NCI-H1092 treated with DMSO at 0.1 percent for 48 hours (cell line): ENCODE data around the gene DMD.
"Not testable (repeated sequence)": the region's sequence is repeated elsewhere in the genome, so short reads cannot be mapped to it uniquely, and the experiment has no call there.

Experiments used
- DNase-seq: peaks from one replicate; lab custom pipeline; 2025; lab: John Stamatoyannopoulos, UW

Gene DMD

DNA sequence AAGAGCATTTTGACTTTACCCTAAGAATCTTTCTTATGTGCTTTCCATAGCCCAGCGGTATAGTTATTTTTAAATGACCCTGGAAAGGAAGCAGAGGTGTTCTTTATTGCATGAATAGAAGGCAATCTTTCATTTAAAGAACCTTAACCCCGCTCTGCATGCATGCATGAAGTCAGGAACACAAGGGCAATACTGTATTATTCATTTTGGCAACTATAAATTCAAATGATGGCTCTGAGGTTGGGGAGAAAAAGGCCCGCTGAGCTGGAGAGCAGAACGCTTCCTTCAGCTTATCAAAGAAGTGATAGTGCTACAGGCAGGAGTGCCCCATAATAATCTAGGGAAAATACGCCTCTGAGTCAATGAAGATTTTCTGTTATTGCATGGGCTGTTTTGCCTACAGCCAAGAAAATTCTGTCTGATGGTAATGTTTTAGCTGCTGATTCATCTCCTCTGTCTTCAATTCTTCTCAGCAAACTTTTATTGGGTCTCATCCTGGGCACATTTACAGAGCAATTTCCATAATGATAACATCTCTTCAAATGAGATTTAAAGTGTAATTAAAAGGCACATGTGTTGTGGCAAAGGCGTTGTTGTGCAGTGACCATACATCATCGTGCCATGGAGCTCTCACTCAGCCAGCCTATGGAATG lies 1687.3 kb downstream of the DMD start:
- DNase-seq = no peak

DNA sequence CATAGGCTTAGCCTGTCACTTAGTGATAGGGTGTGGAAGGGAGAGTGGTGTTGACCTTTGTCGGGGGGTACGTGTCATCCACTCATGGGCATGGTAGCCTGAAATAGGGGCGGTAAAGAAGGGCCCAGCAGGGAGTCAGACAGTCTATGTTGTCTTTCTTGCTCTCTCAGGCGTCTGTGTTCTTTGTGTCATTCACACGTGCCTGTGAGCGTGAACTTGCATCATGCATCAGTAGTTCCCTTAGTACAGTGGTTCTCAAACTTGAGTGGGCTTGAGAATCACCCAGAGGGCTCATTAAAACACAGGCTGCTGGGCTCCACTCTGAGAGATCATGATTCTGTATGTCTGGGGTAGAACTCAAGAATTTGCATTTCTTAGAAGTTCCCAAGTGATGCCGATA lies 1688.6 kb downstream of the DMD start:
- no peak for DNase-seq

DNA sequence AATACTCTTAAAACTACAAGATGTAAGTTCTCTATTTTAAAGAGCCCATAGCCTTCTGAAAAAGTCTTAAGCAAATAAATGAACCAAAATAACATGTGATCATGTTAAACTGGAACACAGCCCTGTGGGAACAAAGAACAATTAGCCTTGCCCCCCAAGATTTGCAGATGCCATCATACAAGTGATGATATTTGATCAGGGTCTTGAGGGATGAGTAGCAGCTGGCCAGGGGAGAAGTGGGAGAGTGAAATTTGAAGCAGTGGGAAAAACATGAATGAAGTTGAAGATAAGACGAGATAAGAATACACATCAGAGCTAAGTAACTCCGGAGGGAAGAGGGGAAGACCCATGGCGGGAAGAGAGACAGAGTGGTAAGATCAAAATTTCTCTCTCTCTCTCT lies 1689.4 kb downstream of the DMD start:
- no peak for DNase-seq

DNA sequence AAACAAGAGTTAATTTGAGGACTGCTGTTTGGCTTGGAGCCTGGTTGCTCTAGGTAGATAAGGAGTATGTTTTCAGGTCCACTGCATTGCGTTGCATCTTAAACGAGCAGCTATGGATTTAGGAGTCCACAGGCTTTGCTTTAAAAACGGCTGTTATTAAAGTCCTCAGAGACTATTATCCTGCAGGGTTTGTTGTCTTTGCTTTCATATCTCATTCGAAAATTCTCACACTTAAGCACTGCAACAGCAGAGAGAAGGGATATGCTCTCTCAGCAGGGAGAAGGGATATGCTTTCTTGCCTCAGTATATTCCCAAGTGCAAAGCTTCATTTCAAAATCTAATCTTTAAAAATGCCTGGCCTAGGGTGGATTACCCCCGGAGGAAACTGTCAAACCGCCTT lies 1694.8 kb downstream of the DMD start:
- no peak for DNase-seq

DNA sequence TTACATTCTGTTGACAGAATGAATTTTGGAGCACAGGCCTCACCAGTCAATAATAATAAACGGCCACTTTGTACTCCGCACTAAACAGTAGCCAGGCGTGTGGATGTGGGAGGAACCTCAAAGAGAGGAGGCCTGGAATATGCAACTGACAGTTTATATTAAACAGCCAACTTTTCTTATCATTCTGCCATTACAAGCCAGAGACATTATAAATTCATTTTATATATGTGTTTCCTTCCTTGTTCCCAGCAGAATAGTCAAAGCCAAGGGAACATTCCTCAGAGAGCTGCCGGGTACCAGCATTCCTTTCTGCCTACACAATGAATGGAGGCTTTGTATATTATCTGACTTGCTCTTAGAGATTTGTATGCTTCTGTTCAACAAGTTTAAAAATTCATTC lies 1703.0 kb downstream of the DMD start:
- DNase-seq = no peak

DNA sequence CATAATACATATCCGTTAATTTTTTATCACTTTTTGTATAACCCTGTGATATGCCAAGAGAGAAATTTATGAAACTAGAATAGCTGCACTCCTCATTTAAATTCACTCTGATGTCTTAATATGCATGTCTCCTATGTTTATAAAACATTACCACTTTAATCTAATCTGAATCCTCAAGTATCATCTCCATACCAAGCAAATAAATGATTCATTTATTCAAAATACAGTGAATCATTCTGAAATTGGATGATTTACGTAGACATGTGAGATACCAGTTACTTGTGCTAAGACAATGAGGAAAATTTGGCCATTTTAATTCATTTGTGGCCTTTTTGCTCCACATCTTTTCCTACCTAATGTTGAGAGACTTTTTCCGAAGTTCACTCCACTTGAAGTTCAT lies 1704.4 kb downstream of the DMD start:
- DNase-seq = no peak

DNA sequence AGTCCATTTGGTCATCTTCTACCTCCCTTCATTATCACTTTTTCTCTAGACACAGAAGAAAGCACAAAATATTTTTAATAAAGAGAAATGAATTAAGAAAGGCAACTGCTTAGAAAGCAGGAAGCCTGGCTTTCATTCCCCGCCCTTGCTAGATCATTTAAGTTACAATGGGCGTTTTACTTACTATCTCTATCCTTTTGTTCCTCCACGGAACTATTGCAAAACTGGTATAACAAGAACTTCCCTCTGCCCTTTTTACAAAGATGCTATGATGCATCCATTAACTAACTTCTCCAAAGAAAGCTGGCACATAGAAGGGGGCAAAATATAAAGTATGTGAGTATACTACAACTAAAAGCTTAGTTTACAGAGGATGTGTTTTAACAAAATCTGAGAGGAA lies 1705.0 kb downstream of the DMD start:
- DNase-seq = no peak

DNA sequence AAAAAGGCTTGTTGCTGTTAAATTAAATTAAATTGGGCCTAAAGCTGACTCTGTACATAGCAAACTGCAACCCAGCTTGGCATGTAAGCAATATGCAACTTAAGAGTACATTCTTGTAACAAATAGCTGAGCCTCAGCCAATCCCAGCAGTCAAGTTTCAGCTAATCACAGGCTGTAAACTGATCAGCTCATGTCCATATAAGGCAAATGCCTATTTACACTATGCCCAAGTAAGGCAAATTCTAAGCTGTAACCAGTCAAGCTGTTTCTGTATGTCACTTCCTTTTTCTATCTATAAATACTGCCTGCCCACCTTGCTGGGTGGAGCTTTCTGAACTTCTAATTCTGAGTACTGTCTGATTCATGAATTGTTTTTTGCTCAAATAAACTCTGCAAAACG lies 1710.4 kb downstream of the DMD start:
- no peak for DNase-seq

DNA sequence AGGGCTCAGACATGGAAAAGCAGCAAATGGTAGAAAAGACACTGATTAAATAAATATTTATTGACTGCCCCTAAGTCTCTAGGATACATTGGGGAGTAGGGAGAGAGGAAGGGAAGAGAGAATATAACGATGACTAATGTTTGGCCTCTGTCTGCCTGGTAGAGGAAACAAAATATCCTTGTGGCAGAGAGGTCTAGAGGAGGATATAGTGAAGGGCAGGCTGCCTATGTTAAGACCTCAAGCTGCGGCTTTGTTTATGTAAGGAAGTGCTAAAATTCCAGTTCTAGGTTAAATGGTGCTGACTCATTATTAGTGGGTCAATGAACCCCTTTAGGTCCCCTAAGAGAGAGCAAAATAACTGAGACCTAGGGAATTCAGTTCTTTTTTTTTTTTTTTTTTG lies 1712.2 kb downstream of the DMD start:
- DNase-seq = no peak

DNA sequence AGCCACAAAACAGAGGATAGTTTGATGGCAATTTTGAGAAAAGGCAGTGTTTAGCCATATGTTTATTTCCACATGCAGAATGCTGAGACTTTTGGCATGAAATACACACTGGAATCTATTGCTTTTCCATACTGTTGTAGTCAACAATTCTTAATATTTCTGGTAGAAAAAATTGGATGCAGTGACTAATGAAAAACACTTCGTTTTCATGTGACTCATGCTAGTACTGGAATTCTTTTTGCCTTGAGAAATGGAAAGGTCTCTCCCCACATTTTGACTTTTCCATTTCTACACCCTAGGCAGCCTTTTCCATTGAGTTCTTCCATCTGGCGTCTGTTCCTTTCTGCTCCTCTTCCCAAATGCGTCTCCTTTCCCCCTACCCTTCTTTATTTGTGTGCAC lies 1714.3 kb downstream of the DMD start:
- DNase-seq = no peak

DNA sequence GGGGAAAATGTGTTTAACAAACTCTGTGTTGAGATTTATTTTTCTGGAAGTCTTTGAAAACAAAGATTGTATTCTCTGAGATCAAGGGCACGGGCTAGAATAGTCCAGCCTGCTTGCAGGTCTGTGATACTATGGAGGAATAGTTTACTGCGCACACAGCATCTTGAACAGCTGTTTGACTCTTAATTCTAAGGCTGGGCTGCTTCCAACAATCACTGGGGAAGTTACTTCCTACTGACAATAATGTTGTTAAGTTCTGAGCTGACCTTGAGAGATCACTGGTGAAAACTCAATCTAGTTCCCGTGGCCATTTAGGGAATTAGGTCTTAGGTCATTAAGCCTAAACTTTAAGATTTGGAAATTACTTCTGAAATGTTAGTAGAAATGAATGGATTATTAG lies 1723.4 kb downstream of the DMD start:
- DNase-seq = no peak

DNA sequence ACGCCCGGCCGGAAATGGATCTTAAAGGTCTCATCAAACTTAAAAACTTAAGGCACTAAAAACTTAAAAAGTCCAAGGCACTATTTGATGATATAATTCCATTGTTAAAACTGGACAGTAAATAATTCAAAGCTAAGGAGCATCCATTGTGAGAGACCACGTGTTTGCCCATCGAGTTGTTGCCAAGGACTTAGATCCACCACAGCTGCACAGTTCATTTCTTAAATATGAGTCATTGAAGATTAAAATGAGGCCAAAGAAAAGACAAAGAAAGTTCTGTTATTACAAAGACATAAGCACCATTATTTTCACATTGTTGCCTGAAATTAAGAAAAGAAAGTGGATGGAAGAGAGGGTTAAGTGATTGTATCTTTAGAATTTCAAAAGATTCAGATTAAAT lies 1728.0 kb downstream of the DMD start:
- no peak for DNase-seq

DNA sequence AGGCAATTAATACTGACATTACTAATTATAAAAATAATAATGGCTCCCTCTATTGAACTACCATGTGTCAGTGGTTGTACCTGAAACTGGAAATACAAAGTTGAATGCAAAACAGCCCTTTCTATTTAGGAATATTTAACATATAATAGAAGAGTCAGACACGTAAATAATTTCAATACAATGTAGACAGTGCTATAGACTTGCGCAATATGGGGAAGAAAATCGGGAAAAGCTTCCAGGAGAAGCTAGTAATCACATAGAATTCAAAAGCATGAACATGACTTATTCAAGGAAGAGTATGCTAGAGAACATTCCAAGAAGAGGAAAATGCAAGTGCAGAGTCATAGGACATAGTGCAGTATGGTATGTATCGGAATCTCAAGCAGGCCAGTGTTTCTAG lies 1730.7 kb downstream of the DMD start:
- no peak for DNase-seq

DNA sequence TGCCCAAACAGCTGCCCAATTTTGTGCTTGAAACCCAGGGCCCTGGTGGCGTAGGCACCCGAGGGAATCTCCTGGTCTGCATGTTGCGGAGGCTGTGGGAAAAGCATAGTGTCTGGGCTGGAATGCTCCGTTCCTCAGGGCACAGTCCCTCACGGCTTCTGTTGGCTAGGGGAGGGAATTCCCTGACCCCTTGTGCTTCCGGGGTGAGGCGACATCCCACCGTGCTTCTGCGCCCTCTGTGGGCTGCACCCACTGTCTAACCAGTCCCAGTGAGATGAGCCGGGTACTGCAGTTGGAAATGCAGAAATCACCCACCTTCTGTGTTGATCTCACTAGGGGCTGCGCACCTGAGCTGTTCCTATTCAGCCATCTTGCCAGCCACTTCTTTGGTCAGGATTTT lies 1740.1 kb downstream of the DMD start:
- no peak for DNase-seq

DNA sequence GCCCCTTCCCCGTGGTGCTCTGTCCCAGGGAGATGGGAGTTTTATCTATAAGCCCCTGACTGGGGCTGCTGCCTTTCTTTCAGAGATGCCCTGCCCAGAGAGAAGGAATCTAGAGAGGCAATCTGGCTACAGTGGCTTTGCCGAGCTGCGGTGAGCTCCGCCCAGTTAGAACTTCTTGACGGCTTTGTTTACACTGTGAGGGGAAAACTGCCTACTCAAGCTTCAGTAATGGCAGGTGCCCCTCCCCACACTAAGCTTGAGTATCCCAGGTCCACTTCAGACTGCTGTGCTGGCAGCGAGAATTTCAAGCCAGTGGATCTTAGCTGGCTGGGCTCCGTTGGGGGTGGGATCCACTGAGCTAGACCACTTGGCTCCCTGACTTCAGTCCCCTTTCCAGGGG lies 1740.6 kb downstream of the DMD start:
- DNase-seq = not testable (repeated sequence)

DNA sequence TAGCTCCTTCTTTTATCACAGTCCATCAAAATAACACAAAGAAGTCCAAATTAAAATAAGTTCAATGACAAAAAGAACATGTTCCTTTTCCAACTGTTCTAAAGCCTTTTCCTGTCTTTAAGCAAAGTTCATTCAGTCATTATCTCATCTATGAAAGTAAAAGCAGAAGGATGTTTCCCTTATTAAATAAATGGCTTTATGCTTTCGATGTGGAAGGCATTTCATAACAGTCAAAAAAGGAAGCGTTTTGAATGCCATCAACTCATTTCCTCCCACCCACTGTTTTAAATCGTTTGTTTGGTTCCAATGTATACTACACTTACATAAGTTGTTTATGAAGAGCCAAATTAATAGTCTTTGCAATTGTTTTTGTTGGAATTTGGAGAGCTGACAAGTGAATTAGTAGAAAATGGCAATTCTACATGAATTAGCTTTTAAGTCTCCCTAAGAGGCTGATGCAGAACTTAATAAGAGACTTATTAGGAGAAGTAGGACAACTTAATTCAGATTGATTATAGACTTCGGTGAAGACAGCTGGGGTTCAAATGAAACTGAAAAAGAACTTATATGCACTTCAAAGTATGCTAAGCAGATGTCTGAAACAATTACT lies 1746.9 kb downstream of the DMD start:
- DNase-seq = no peak

DNA sequence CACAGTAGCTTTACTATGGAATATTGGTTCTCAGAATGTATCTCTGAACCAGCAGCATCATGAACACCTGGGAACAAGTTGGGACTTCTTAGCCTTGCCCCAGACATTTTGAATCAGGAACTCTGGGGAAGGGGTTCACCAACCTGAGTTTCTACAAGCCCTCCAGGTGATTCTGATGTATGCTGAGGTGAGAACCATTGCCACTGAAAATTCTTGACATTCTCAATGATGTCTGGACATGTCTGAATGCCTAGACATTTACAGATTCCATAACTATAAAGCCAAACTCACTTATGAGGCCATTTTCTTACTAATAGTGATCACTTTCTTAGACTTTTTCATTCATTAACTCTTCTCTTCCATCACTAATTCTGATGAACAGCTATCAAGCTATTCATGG lies 1750.1 kb downstream of the DMD start:
- no peak for DNase-seq

DNA sequence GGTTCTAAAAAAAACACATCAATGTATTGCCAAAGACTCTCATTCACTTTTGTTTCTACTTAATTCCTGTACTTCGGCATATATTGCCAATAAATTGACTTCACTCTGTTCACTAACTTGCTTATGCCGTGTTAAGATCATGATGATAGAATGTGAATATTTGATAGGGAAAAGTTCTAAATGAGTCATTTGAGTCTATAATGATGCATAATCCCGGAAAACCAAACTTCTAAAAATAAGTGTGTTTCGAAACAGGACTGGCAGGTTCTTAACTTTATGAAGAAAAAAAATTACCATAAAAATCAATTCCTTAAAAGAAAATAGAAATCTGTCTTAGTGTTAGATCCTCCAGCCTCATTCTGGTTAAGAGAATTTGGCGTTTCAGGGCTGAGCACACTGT lies 1752.0 kb downstream of the DMD start:
- DNase-seq = no peak

DNA sequence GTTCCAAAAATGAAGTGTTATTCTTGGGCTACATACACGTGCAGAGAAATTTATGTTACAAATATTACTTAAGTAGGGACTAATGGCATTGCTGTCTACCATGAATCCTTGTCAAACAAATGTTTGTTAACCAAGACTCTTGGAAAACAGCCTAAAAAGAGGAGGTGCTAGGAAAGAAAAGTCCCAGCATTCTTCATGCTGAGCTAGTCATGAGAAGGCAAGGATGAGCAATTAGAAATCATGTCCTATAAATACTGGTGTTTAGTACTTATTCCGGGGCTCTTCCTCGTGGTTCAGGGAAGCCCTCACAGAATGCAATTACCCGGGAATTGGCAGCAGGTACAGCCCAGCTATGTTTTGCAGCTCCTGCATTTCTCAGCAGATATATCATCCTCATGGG lies 1761.4 kb downstream of the DMD start:
- no peak for DNase-seq

DNA sequence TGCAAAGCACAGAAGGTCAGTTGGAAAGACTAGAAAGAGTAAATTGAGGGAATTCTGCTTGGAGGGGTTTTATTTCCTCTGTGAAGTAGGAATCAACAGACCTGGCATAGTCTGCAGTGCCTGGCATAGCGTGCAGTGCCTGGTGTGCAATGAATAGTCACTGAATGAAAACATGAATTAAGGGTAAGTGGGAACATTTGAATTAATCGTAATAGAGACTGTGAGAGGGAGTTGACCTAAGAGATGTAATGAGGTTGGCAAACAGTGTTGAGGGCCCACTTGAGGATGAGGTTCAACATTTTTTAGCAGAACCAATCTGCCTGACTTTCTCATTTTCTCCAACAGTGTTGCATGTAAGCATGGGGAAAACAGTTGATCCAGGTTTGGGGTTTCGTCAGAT lies 1762.3 kb downstream of the DMD start:
- peak; percentile 77 for DNase-seq

DNA sequence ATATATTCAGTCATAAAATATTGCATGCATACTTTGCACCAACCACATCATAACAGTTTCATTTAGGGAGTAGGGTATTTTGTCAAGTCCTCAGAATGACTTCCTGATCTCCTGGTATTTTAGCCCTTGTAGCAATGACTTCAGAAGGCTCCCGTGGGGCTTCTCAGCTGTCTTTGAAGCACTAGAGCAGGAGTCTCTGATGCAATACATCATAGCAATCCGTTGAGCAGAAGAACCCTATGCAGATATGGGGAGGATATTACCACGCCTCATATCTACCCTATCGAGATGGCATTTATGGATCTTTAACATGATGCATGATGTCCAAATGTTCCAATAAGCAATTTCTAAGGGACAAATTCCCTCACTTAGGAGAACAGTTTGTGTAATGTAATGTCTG lies 1765.8 kb downstream of the DMD start:
- no peak for DNase-seq

DNA sequence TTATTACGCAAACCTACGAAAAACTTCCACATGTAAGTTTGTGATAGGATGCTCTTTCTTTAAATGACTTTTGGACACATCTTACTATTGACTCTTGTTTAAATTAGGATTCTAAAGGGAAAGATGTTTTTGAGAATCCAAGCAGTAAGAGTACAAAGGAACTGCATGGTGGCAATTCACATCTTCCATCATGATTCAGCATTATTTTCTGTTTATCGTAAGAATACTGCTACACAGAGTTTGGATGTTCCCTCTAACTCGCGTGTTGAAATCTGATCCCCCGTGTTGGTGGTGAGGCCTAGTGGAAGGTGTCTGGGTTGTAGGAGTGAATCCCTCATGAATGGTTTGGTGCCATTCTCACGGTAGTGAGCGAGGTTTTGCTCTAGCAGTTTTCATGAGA lies 1767.7 kb downstream of the DMD start:
- DNase-seq = no peak

DNA sequence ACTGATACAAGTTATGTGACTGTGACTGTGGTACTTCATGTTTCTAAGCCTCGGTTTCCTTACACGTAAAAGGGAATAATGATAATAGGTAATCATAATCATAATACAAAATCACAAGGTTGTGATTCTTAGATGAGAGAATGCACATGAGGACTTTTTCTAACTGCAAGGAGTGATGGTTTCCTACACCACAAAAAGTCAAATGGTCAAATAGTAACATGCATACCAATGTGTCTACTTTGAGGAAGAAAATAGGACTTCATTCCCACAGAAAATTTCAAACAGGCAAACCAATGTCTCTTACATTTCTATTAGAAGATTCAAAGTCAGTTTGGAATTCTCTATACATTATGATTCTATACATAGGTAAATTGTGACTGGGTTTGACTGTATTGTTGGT lies 1770.8 kb downstream of the DMD start:
- no peak for DNase-seq

DNA sequence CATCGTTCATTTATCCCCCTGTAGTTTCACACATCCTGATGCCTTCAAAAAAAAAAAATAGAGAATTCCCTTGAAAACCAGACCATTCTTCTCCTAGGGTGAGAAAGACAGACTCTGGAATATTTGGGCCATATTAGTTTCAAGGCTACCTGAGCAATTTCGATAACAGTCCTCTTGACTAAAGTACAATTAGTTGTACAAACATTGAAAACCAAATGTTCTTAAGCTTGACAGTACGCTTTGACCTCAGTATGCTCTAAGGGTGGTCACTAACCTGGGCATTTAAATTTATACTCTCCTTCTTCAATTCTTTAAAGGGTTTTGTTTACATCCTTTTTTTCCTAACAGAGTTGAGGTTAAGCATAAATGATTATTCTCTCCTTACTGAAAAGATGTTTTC lies 1774.9 kb downstream of the DMD start:
- DNase-seq = no peak
